SK-N-SH treated with all-trans-retinoic acid at 6 μM for 48 hours (cell line): ENCODE data around the gene ZNF543.

Experiments
- ATAC-seq: fragments of 200-7000 bp; cut with Tn5 transposase; 3 replicates; pipeline ENCODE4 v1.9.1; 2020; ENCODE audit warnings: mild to moderate bottlenecking, moderate library complexity
- BACH2 ChIP-seq: fragments of 250-450 bp; sonication (Bioruptor Pico); IDR thresholded peaks from 2 replicates; pipeline ENCODE4 v1.9.0; 2021; ENCODE audit warnings: mild to moderate bottlenecking, borderline replicate concordance
- CREB5 ChIP-seq: fragments of 250-450 bp; sonication (Bioruptor Pico); IDR thresholded peaks from 2 replicates; pipeline ENCODE4 v1.5.1; 2020; ENCODE audit warnings: low read depth, mild to moderate bottlenecking, moderate library complexity
- CSDC2 ChIP-seq: fragments of 250-450 bp; sonication (Bioruptor Pico); IDR thresholded peaks from 2 replicates; pipeline ENCODE4 v1.5.0; 2020; ENCODE audit warnings: mild to moderate bottlenecking, moderate library complexity
- CSRNP3 ChIP-seq: fragments of 250-450 bp; sonication (Bioruptor Pico); IDR thresholded peaks from 2 replicates; pipeline ENCODE4 v1.5.1; 2021; ENCODE audit warnings: mild to moderate bottlenecking, moderate library complexity
- ESRRG ChIP-seq: fragments of 250-450 bp; sonication (Bioruptor Pico); IDR thresholded peaks from 2 replicates; pipeline ENCODE4 v1.6.1; 2021; ENCODE audit warnings: mild to moderate bottlenecking
- GLIS3 ChIP-seq: fragments of 250-450 bp; sonication (Bioruptor Pico); IDR thresholded peaks from 2 replicates; pipeline ENCODE4 v1.5.0; 2020; ENCODE audit warnings: mild to moderate bottlenecking, moderate library complexity
- ISL1 ChIP-seq: fragments of 250-450 bp; sonication (Bioruptor Pico); IDR thresholded peaks from 2 replicates; pipeline ENCODE4 v2.1.2; 2022; ENCODE audit warnings: mild to moderate bottlenecking, moderate library complexity
- PATZ1 ChIP-seq: fragments of 250-450 bp; sonication (Bioruptor Pico); IDR thresholded peaks from 2 replicates; pipeline ENCODE4 v1.8.0; 2020; ENCODE audit warnings: mild to moderate bottlenecking, moderate library complexity, borderline replicate concordance
- POU6F1 ChIP-seq: fragments of 250-450 bp; sonication (Bioruptor Pico); IDR thresholded peaks from 2 replicates; pipeline ENCODE4 v1.8.0; 2021; ENCODE audit warnings: low read depth, mild to moderate bottlenecking, moderate library complexity, borderline replicate concordance
- PPARA ChIP-seq: fragments of 250-450 bp; sonication (Bioruptor Pico); IDR thresholded peaks from 2 replicates; pipeline ENCODE4 v1.5.0; 2020; ENCODE audit warnings: mild to moderate bottlenecking, borderline replicate concordance
- SNAI2 ChIP-seq: fragments of 250-450 bp; sonication (Bioruptor Pico); IDR thresholded peaks from 2 replicates; pipeline ENCODE4 v1.5.0; 2020; ENCODE audit warnings: mild to moderate bottlenecking, moderate library complexity
- TCF4 ChIP-seq: fragments of 250-450 bp; sonication (Bioruptor Pico); IDR thresholded peaks from 2 replicates; pipeline ENCODE4 v1.8.0; 2021; ENCODE audit warnings: mild to moderate bottlenecking, moderate library complexity, borderline replicate concordance
- TOX ChIP-seq: fragments of 250-450 bp; sonication (Bioruptor Pico); IDR thresholded peaks from 2 replicates; pipeline ENCODE4 v1.8.0; 2021; ENCODE audit warnings: mild to moderate bottlenecking, moderate library complexity, borderline replicate concordance
- TSHZ2 ChIP-seq: fragments of 250-450 bp; sonication (Bioruptor Pico); IDR thresholded peaks from 2 replicates; pipeline ENCODE4 v1.5.0; 2020; ENCODE audit warnings: mild to moderate bottlenecking, moderate library complexity
- ZNF565 ChIP-seq: fragments of 450-650 bp; formaldehyde crosslinking; conservative IDR thresholded peaks from 2 replicates; pipeline ENCODE4 v1.5.0; 2020; ENCODE audit warnings: low read depth, mild to moderate bottlenecking, moderate library complexity
- ZNF70 ChIP-seq: fragments of 450-650 bp; formaldehyde crosslinking; IDR thresholded peaks from 2 replicates; pipeline ENCODE4 v1.5.0; 2020; ENCODE audit warnings: mild to moderate bottlenecking, moderate library complexity

The ZNF543 gene

GRCh38 chr19:57321116-57321515, 844 bp downstream of the ZNF543 start:
- no peak for ATAC-seq
- TF ChIP-seq GLIS3 (CRISPR knock-in tag) (no peak), CREB5 (CRISPR knock-in tag) (no peak)

- no peak for ATAC-seq
Measured at GRCh38 chr19:57321751-57322150, 1.5 kb downstream of the ZNF543 start.

More at GRCh38 chr19:57321751-57322150, 1.5 kb downstream of the ZNF543 start:
- TF ChIP-seq PATZ1 (CRISPR knock-in tag): no peak
- no peak for TF ChIP-seq CSRNP3 (CRISPR knock-in tag)
- TF ChIP-seq PPARA (CRISPR knock-in tag): no peak
- no peak for TF ChIP-seq ZNF565 (CRISPR knock-in tag)
- no peak for TF ChIP-seq TCF4 (CRISPR knock-in tag)
- no peak for TF ChIP-seq BACH2
- no peak for TF ChIP-seq CREB5 (CRISPR knock-in tag)
- TF ChIP-seq SNAI2: no peak
- no peak for TF ChIP-seq TSHZ2 (CRISPR knock-in tag)
- TF ChIP-seq POU6F1 (CRISPR knock-in tag): no peak
- no peak for TF ChIP-seq ISL1 (CRISPR knock-in tag)
- TF ChIP-seq ZNF70: no peak
- no peak for TF ChIP-seq TOX
- TF ChIP-seq CSDC2: no peak
- TF ChIP-seq ESRRG (CRISPR knock-in tag): no peak
- TF ChIP-seq GLIS3 (CRISPR knock-in tag): no peak
- TF ChIP-seq, all 23 proteins: peak for 0
